Measurements from ENCODE around the gene CDH9.
"Not testable (repeated sequence)": the region's sequence is repeated elsewhere in the genome, so short reads cannot be mapped to it uniquely, and the experiment has no call there.

CDH9 gene

GRCh38 chr5:26852450-26852849 lies 185.9 kb downstream of the CDH9 start:
- not testable (repeated sequence) for H2BK5ac ChIP-seq (ENCODE audit: low read length); H3K79me1 ChIP-seq (ENCODE audit: low read length); H2AK5ac ChIP-seq (ENCODE audit: low read length); H3K4me2 ChIP-seq (ENCODE audit: low read length); H3K4me3 ChIP-seq (ENCODE audit: low read length); DNase-seq; H4K5ac ChIP-seq (ENCODE audit: low read length); H2BK120ac ChIP-seq (ENCODE audit: low read depth, low read length); H3K23ac ChIP-seq (ENCODE audit: low read length); H3K79me2 ChIP-seq (ENCODE audit: control insufficient read depth, insufficient read depth, low read length); H2BK15ac ChIP-seq (replicated peaks; ENCODE audit: low read depth); H3K18ac ChIP-seq (ENCODE audit: low read length); H3K36me3 ChIP-seq (ENCODE audit: control insufficient read depth, insufficient read depth, low read length); H4K8ac ChIP-seq (ENCODE audit: low read depth, low read length); H3K27me3 ChIP-seq (ENCODE audit: insufficient read depth, low read length, poor library complexity); H3K27ac ChIP-seq (ENCODE audit: low read depth, low read length); H3K56ac ChIP-seq (ENCODE audit: low read length); H3K4ac ChIP-seq (ENCODE audit: low read depth, low read length); H3K9ac ChIP-seq (ENCODE audit: low read length); H3K4me1 ChIP-seq (ENCODE audit: control insufficient read depth, low read depth, low read length)
- WGBS (ENCODE audit: extremely low coverage, insufficient coverage, low lambda C conversion rate) = no CpG with 5 or more reads among the region's 8 CpGs

DNA sequence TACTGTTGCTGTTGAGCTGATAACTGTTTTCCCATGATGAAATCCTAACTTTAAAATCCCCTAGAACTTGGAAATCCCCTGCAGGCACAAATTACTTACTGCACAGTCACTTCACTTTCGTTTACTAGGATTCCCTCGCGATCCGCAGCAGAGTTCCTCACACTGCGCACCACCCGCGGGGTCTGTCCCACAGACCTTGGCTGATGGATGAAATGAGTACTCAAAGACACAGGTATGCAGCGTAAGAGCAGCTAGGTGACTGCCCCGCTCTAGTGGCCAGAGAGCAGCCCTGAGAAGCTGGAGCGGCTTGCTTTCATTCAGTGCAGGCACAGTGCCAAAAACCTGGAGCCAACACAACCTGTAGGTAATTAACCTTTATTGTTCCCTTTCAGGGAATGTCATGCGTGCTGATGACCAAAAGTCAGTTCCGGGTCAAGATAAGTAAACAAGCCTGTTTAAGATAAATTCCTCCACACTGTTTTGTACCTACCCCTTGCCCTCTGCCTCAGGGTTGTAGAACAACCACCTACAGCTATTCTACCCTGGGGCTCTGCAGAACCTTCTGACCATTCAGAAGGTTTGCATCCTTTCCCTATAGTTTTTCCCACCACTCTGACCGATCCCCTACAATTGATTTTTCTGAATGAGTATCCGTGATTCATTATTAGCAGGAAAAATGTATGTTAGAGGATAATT lies 191.2 kb downstream of the CDH9 start:
- H3K18ac ChIP-seq (ENCODE audit: low read length) = no peak overlapping the region
- H3K4me1 ChIP-seq (ENCODE audit: control insufficient read depth, low read depth, low read length) = no peaks in the 10 kb centered on the region
- H3K9ac ChIP-seq (ENCODE audit: low read length) = no peak overlapping the region
- H4K5ac ChIP-seq (ENCODE audit: low read length) = no peak overlapping the region
- no peak overlapping the region for H4K8ac ChIP-seq (ENCODE audit: low read depth, low read length)
- H3K79me2 ChIP-seq (ENCODE audit: control insufficient read depth, insufficient read depth, low read length) = no peaks in the 10 kb centered on the region
- no CpG with 5 or more reads among the region's 14 CpGs for WGBS (ENCODE audit: extremely low coverage, insufficient coverage, low lambda C conversion rate)
- H3K23ac ChIP-seq (ENCODE audit: low read length) = no peak overlapping the region
- no peak overlapping the region for H2AK5ac ChIP-seq (ENCODE audit: low read length)
- H3K27me3 ChIP-seq (ENCODE audit: insufficient read depth, low read length, poor library complexity) = no peaks in the 10 kb centered on the region
- no peak overlapping the region for H2BK5ac ChIP-seq (ENCODE audit: low read length)
- H3K4ac ChIP-seq (ENCODE audit: low read depth, low read length) = no peak overlapping the region
- H3K79me1 ChIP-seq (ENCODE audit: low read length) = no peaks in the 10 kb centered on the region
- no peak overlapping the region for H2BK120ac ChIP-seq (ENCODE audit: low read depth, low read length)
- no peak overlapping the region for H2BK15ac ChIP-seq (replicated peaks; ENCODE audit: low read depth)
- no peak overlapping the region for H3K4me3 ChIP-seq (ENCODE audit: low read length)
- no peaks in the 10 kb centered on the region for H3K36me3 ChIP-seq (ENCODE audit: control insufficient read depth, insufficient read depth, low read length)
- H3K56ac ChIP-seq (ENCODE audit: low read length) = no peak overlapping the region
- no peak overlapping the region for H3K27ac ChIP-seq (ENCODE audit: low read depth, low read length)
- no peak overlapping the region for H3K4me2 ChIP-seq (ENCODE audit: low read length)
- peak; percentile 9 for DNase-seq

DNA sequence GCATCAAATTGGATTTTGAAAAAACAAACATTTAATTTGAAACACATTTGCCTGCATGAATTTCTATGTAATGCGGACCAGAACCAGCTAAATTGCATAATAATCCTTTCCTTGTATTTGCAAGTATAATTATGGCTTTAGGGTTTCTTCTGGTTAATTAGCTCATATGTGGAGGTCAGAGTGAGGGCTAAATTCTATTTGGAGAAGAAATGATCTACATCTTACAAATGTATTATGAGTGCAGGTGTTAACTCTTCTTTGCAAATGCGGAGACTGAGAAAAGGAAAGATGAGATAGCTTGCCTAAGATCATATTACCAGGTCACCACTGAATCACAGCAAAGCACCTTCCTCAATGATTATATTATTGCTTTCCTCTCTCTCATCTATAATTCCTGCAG lies 194.7 kb downstream of the CDH9 start:
- Histone ChIP-seq H3K4ac (ENCODE audit: low read depth, low read length) (no peak overlapping the region), H2BK5ac (ENCODE audit: low read length) (no peak overlapping the region), H3K79me2 (ENCODE audit: control insufficient read depth, insufficient read depth, low read length) (no peaks in the 10 kb centered on the region), H3K27ac (ENCODE audit: low read depth, low read length) (no peak overlapping the region), H3K56ac (ENCODE audit: low read length) (no peak overlapping the region), H2BK15ac (replicated peaks; ENCODE audit: low read depth) (no peak overlapping the region), H3K9ac (ENCODE audit: low read length) (no peak overlapping the region), H3K4me3 (ENCODE audit: low read length) (no peak overlapping the region), H3K4me2 (ENCODE audit: low read length) (no peak overlapping the region), H3K36me3 (ENCODE audit: control insufficient read depth, insufficient read depth, low read length) (no peaks in the 10 kb centered on the region), H2AK5ac (ENCODE audit: low read length) (no peak overlapping the region), H3K79me1 (ENCODE audit: low read length) (no peaks in the 10 kb centered on the region), H2BK120ac (ENCODE audit: low read depth, low read length) (no peak overlapping the region), H3K4me1 (ENCODE audit: control insufficient read depth, low read depth, low read length) (no peaks in the 10 kb centered on the region), H4K5ac (ENCODE audit: low read length) (no peak overlapping the region), H3K18ac (ENCODE audit: low read length) (no peak overlapping the region), H3K23ac (ENCODE audit: low read length) (no peak overlapping the region), H3K27me3 (ENCODE audit: insufficient read depth, low read length, poor library complexity) (no peaks in the 10 kb centered on the region), H4K8ac (ENCODE audit: low read depth, low read length) (no peak overlapping the region)
- DNase-seq = no peak
- WGBS (ENCODE audit: extremely low coverage, insufficient coverage, low lambda C conversion rate) = no CpG with 5 or more reads among the region's 2 CpGs

DNA sequence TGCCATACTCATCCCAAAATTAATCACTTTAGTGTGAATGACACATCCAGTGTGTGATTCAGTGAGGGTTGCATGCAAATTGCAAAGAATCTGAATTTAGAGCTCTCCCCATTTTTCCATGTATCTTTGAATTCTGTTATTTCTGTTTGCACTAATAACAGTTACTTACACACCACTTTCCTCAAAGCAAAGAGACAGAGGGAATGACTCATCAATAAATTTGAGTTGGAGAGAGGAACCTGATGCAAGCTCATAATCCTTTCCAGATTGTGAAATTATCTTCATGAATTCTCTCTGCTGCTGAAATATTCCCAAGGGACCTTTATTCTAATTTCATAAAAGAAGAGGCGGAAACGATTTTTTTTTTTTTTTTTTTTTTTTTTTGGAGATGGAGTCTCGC lies 204.8 kb downstream of the CDH9 start:
- Histone ChIP-seq H2AK5ac (ENCODE audit: low read length) (no peak overlapping the region), H3K23ac (ENCODE audit: low read length) (no peak overlapping the region)
- no CpG with 5 or more reads among the region's 3 CpGs for WGBS (ENCODE audit: extremely low coverage, insufficient coverage, low lambda C conversion rate)

More for the DNA sequence above, 204.8 kb downstream of the CDH9 start:
- no peak overlapping the region for H3K27ac ChIP-seq (ENCODE audit: low read depth, low read length)
- no peak overlapping the region for H3K4me2 ChIP-seq (ENCODE audit: low read length)
- no peak overlapping the region for H3K4me3 ChIP-seq (ENCODE audit: low read length)
- H3K9ac ChIP-seq (ENCODE audit: low read length) = no peak overlapping the region
- no peak overlapping the region for H3K18ac ChIP-seq (ENCODE audit: low read length)
- H3K79me2 ChIP-seq (ENCODE audit: control insufficient read depth, insufficient read depth, low read length) = no peaks in the 10 kb centered on the region
- H4K5ac ChIP-seq (ENCODE audit: low read length) = no peak overlapping the region
- H3K4ac ChIP-seq (ENCODE audit: low read depth, low read length) = no peak overlapping the region
- no peaks in the 10 kb centered on the region for H3K36me3 ChIP-seq (ENCODE audit: control insufficient read depth, insufficient read depth, low read length)
- no peaks in the 10 kb centered on the region for H3K27me3 ChIP-seq (ENCODE audit: insufficient read depth, low read length, poor library complexity)
- no peaks in the 10 kb centered on the region for H3K79me1 ChIP-seq (ENCODE audit: low read length)
- H2BK120ac ChIP-seq (ENCODE audit: low read depth, low read length) = no peak overlapping the region
- H4K8ac ChIP-seq (ENCODE audit: low read depth, low read length) = no peak overlapping the region
- H2BK15ac ChIP-seq (replicated peaks; ENCODE audit: low read depth) = no peak overlapping the region
- no peak for DNase-seq
- no peak overlapping the region for H3K56ac ChIP-seq (ENCODE audit: low read length)
- H3K4me1 ChIP-seq (ENCODE audit: control insufficient read depth, low read depth, low read length) = no peaks in the 10 kb centered on the region
- H2BK5ac ChIP-seq (ENCODE audit: low read length) = no peak overlapping the region
